Measurements from ENCODE around the gene MAGI1.

The MAGI1 gene

DNA sequence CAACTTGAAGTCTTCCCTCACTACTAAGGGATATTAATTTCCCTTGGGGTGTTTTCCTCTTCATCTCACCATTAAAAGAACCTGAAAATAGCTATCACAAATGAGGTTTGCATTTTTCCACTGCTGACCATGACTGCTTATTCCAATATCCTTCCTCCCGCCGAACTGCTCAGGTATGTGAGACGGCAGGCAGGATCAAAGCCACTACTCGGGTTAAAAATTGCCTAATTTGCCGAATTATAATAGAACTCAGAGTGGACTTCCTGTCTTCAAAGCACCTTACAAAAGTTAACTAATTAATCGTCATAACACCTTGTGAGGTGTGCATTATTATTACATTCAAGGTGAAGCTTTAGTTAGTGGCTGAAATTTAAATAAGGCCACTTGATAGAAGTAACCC lies 695.7 kb downstream of the MAGI1 start:
- H3K27ac ChIP-seq (ENCODE audit: low read length) = no peak overlapping the region
- peaks cover 1% of the 10 kb centered on the region; the same call in 1 of the 2 replicates for H3K4me1 ChIP-seq (ENCODE audit: control insufficient read depth, insufficient read depth, low read length)
- DNase-seq (ENCODE audit: low read depth, low spot score) = no peak
- no peaks in the 10 kb centered on the region for H3K36me3 ChIP-seq (ENCODE audit: control insufficient read depth, insufficient read depth, low read length)
- H3K4me3 ChIP-seq (ENCODE audit: low read length) = no peak overlapping the region
- WGBS (ENCODE audit: insufficient coverage, insufficient read length) = no CpG with 5 or more reads among the region's 6 CpGs
- H3K27me3 ChIP-seq (ENCODE audit: control insufficient read depth, insufficient read depth, low read length) = no peaks in the 10 kb centered on the region
- no peaks in the 10 kb centered on the region for H3K9me3 ChIP-seq (ENCODE audit: control insufficient read depth, insufficient read depth, low read length)

DNA sequence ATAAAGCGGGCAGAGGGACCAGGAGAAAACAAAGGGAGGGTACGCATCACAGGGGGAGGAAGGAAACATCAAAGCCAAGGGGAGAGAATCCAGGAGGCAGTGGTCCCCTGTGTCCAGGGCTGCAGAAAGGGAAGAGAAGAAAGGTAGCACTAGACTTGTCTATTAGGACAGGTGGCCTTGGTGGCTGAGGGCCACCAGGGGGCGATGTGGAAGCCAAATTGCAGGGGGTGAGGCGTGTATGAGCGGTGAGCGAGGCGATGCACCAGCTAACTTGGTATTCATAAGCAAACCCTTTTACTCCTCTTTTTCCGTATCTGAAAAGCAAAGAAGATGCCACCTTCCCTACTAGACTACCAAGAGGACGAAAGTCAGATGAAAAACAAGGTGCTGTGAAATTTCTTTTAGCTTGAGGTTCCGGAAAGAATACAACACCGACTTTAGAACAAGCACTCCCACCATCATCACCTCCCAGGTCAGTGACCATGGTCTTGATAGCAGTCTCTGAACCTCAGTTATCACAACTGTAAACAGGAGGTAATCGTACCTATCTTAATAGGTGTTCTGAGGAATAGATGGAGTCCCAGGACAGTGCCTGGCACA lies 696.5 kb downstream of the MAGI1 start:
- Histone ChIP-seq H3K27ac (ENCODE audit: low read length) (no peak overlapping the region), H3K9me3 (ENCODE audit: control insufficient read depth, insufficient read depth, low read length) (no peaks in the 10 kb centered on the region), H3K4me1 (ENCODE audit: control insufficient read depth, insufficient read depth, low read length) (peaks cover 1% of the 10 kb centered on the region; the same call in 1 of the 2 replicates), H3K27me3 (ENCODE audit: control insufficient read depth, insufficient read depth, low read length) (no peaks in the 10 kb centered on the region), H3K36me3 (ENCODE audit: control insufficient read depth, insufficient read depth, low read length) (no peaks in the 10 kb centered on the region), H3K4me3 (ENCODE audit: low read length) (no peak overlapping the region)
- peak; percentile 54 for DNase-seq (ENCODE audit: low read depth, low spot score)
- no CpG with 5 or more reads among the region's 12 CpGs for WGBS (ENCODE audit: insufficient coverage, insufficient read length)

DNA sequence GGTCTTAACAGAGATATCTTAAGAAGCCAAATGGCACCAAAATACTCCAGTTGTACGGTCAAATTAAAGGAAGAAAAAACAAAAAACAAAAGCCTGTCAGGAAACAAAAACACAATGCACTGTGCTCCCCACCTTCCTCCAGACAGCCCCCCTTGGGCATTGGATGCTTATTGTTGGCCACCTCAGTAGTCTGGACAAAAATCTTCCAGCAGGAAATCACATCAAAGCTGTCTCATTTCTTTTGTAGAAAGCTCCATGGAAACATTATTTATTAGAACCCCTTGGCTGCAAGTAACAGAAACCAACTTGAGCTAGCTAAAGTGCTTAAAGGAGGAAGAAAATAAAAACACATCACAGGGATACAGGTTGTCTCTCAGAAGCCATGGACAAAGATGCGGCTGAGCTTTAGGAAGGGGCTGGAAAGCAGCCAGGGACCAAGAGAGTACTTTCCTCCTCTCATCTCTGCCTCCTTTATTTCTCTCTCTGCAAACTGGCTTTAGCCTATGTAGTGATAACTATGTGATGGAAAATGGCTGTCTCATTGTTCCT lies 699.5 kb downstream of the MAGI1 start:
- DNase-seq (ENCODE audit: low read depth, low spot score) = no peak
- Histone ChIP-seq H3K27me3 (ENCODE audit: control insufficient read depth, insufficient read depth, low read length) (no peaks in the 10 kb centered on the region), H3K4me1 (ENCODE audit: control insufficient read depth, insufficient read depth, low read length) (no peaks in the 10 kb centered on the region; the same call in 1 of the 2 replicates), H3K9me3 (ENCODE audit: control insufficient read depth, insufficient read depth, low read length) (no peaks in the 10 kb centered on the region), H3K27ac (ENCODE audit: low read length) (no peak overlapping the region), H3K4me3 (ENCODE audit: low read length) (no peak overlapping the region), H3K36me3 (ENCODE audit: control insufficient read depth, insufficient read depth, low read length) (no peaks in the 10 kb centered on the region)
- no CpG with 5 or more reads among the region's 2 CpGs for WGBS (ENCODE audit: insufficient coverage, insufficient read length)

DNA sequence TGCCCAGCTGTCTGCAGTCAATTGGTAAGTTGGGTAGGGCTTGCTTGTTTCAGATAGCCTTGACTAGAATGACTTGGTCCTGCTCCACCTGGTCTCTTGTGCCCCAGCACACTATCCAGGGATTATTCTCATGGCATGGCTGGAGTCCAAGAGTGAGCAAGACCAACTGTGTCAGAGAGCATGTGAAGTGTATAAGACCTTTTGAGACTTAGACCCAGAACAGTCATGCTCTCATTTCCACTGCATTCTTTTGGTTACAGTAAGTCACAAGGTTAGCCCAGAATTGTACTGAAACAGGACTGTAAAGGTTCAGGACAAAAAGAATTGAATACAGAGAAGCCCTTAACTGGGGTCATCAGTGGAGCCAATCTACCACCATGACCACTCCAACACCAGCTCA lies 700.1 kb downstream of the MAGI1 start:
- H3K4me1 ChIP-seq (ENCODE audit: control insufficient read depth, insufficient read depth, low read length) = no peaks in the 10 kb centered on the region; the same call in 1 of the 2 replicates
- DNase-seq (ENCODE audit: low read depth, low spot score) = no peak
- no peak overlapping the region for H3K27ac ChIP-seq (ENCODE audit: low read length)
- H3K9me3 ChIP-seq (ENCODE audit: control insufficient read depth, insufficient read depth, low read length) = no peaks in the 10 kb centered on the region
- H3K27me3 ChIP-seq (ENCODE audit: control insufficient read depth, insufficient read depth, low read length) = no peaks in the 10 kb centered on the region
- H3K4me3 ChIP-seq (ENCODE audit: low read length) = no peak overlapping the region
- H3K36me3 ChIP-seq (ENCODE audit: control insufficient read depth, insufficient read depth, low read length) = no peaks in the 10 kb centered on the region

DNA sequence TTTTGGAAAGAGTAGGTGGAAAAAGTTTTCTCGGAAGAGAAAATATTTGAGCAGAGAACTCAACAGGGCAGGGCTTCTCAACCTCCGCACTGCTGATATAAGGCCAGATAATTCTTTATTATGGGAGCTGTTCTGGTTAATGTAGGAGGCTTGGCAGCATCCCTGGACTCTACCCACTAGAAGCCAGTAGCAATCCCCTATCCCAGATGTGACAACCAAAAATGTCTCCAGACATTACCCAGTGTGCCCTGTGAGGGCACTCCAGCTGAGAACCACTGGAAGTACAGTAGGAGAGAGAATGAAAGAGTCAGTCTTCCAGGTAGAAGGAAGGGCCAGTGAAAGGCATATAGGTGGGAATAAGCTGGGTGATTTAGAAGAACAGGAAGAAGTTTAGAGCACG lies 703.1 kb downstream of the MAGI1 start:
- Histone ChIP-seq H3K36me3 (ENCODE audit: control insufficient read depth, insufficient read depth, low read length) (no peaks in the 10 kb centered on the region), H3K9me3 (ENCODE audit: control insufficient read depth, insufficient read depth, low read length) (no peaks in the 10 kb centered on the region), H3K4me3 (ENCODE audit: low read length) (no peak overlapping the region), H3K27ac (ENCODE audit: low read length) (no peak overlapping the region), H3K27me3 (ENCODE audit: control insufficient read depth, insufficient read depth, low read length) (no peaks in the 10 kb centered on the region), H3K4me1 (ENCODE audit: control insufficient read depth, insufficient read depth, low read length) (no peaks in the 10 kb centered on the region)
- no CpG with 5 or more reads among the region's 3 CpGs for WGBS (ENCODE audit: insufficient coverage, insufficient read length)
- no peak for DNase-seq (ENCODE audit: low read depth, low spot score)

DNA sequence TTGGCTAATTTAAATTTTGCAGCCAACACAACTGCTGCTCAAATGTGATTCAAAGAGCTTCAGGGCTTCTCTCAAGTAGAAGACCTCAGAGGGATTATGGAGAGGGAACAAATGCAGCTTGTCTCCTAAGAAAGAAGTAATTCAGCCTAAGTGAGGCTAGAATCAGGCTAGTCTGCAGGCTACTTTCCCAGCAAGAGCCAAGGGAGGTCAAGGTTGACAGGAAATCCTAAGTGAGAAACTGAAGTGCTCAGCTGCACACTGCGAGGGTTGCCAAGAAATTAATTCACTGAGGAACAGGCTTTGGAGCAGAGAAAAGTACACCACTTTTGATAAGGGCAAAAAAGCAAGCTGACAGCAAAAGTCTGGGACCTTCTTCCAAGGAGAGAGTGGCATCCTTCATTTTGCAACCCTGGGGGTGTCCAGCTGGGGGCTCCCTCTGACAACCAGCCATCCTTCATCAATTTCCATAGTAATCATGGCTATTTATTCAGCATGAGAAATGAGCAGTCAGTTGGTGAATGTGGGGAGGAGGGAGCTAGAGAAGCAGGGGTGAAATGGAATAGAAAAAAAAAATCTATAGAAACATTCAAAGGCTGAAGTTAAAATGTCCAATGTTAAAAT lies 704.6 kb downstream of the MAGI1 start:
- WGBS (ENCODE audit: insufficient coverage, insufficient read length) = no CpG with 5 or more reads among the region's 1 CpG
- Histone ChIP-seq H3K27me3 (ENCODE audit: control insufficient read depth, insufficient read depth, low read length) (no peaks in the 10 kb centered on the region), H3K4me1 (ENCODE audit: control insufficient read depth, insufficient read depth, low read length) (no peaks in the 10 kb centered on the region), H3K4me3 (ENCODE audit: low read length) (no peak overlapping the region), H3K36me3 (ENCODE audit: control insufficient read depth, insufficient read depth, low read length) (no peaks in the 10 kb centered on the region), H3K27ac (ENCODE audit: low read length) (no peak overlapping the region), H3K9me3 (ENCODE audit: control insufficient read depth, insufficient read depth, low read length) (no peaks in the 10 kb centered on the region)
- no peak for DNase-seq (ENCODE audit: low read depth, low spot score)

DNA sequence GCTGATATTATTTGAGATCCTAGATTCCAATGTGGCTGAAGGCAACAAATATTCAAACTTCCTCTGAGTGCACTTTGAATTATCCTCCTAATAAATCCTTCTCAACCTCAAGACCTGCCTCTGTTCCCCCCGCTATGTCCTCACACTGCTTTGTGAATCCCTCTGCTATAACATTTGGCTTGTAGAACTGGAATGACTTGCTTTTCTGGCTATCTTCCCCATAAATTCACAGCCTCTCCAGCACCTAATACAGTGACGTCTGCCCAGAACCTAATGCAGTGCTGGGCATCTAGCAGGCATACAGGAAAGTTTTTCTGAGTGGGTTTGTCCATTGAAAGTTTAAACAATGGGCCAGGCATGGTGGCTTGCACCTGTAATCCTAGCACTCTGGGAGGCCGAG lies 707.0 kb downstream of the MAGI1 start:
- no CpG with 5 or more reads among the region's 3 CpGs for WGBS (ENCODE audit: insufficient coverage, insufficient read length)
- DNase-seq (ENCODE audit: low read depth, low spot score) = no peak
- Histone ChIP-seq H3K27ac (ENCODE audit: low read length) (no peak overlapping the region), H3K9me3 (ENCODE audit: control insufficient read depth, insufficient read depth, low read length) (no peaks in the 10 kb centered on the region), H3K36me3 (ENCODE audit: control insufficient read depth, insufficient read depth, low read length) (no peaks in the 10 kb centered on the region), H3K27me3 (ENCODE audit: control insufficient read depth, insufficient read depth, low read length) (no peaks in the 10 kb centered on the region), H3K4me3 (ENCODE audit: low read length) (no peak overlapping the region), H3K4me1 (ENCODE audit: control insufficient read depth, insufficient read depth, low read length) (no peaks in the 10 kb centered on the region)

DNA sequence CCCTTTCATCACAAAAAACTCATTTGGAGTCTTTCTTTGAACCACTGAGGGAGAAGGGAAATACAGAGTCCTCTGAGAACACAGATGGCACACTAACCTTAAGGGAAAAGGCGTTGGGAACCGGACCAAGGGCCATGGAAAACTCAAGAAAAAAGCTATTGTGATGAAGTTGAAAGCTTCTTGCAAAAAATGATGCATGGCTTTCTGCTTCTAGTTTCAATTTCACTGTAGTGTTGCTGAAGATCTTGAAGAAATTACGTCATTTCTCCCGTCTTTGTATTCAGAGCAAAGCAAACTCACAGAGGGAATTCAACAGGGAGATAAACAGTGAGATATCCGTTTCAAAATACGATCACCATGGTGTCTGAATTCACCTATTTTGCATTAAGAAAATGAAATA lies 708.6 kb downstream of the MAGI1 start:
- no peak overlapping the region for H3K27ac ChIP-seq (ENCODE audit: low read length)
- H3K36me3 ChIP-seq (ENCODE audit: control insufficient read depth, insufficient read depth, low read length) = no peaks in the 10 kb centered on the region
- no peak overlapping the region for H3K4me3 ChIP-seq (ENCODE audit: low read length)
- H3K9me3 ChIP-seq (ENCODE audit: control insufficient read depth, insufficient read depth, low read length) = no peaks in the 10 kb centered on the region
- no peaks in the 10 kb centered on the region for H3K27me3 ChIP-seq (ENCODE audit: control insufficient read depth, insufficient read depth, low read length)
- WGBS (ENCODE audit: insufficient coverage, insufficient read length) = no CpG with 5 or more reads among the region's 6 CpGs
- DNase-seq (ENCODE audit: low read depth, low spot score) = no peak
- H3K4me1 ChIP-seq (ENCODE audit: control insufficient read depth, insufficient read depth, low read length) = no peaks in the 10 kb centered on the region

DNA sequence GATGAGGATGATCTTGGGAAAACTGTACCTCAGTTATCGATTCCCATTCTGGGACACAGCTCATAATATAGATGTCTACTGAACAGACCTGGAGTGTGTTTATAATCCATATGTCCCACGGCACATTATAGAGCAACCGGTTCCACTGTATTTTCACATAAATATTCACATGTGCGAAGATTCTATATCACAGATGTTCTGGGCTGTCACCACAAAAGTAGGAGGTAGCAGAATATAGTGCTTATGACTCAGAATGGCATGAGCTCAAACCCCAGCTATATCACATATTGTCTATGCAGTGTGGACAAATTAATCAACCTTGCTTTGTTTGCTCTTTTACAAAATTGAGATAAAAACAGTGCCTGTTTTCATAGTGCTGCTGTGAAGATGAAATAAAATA lies 710.6 kb downstream of the MAGI1 start:
- Histone ChIP-seq H3K36me3 (ENCODE audit: control insufficient read depth, insufficient read depth, low read length) (no peaks in the 10 kb centered on the region), H3K27ac (ENCODE audit: low read length) (no peak overlapping the region), H3K9me3 (ENCODE audit: control insufficient read depth, insufficient read depth, low read length) (no peaks in the 10 kb centered on the region), H3K4me3 (ENCODE audit: low read length) (no peak overlapping the region), H3K4me1 (ENCODE audit: control insufficient read depth, insufficient read depth, low read length) (no peaks in the 10 kb centered on the region), H3K27me3 (ENCODE audit: control insufficient read depth, insufficient read depth, low read length) (no peaks in the 10 kb centered on the region)
- no peak for DNase-seq (ENCODE audit: low read depth, low spot score)
- WGBS (ENCODE audit: insufficient coverage, insufficient read length) = no CpG with 5 or more reads among the region's 4 CpGs

DNA sequence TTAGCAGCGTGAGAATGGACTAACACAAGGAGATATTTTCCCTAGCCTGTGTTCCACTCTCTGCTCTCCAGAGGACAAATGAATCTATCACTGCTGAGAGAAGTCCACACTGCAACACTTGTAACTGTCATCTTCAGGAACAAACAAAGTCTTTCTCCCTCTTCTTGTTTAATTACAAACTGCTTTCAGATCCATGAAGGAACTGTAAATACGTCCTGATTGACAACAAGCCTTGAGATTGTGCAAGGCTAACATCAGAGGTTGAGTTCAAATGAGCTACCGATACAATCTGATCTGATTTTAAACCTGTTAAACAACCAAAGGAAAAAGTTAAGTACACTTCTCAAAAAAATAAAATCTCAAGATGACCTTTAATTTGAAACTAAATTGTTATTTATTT lies 712.1 kb downstream of the MAGI1 start:
- Histone ChIP-seq H3K4me3 (ENCODE audit: low read length) (no peak overlapping the region), H3K27me3 (ENCODE audit: control insufficient read depth, insufficient read depth, low read length) (no peaks in the 10 kb centered on the region), H3K4me1 (ENCODE audit: control insufficient read depth, insufficient read depth, low read length) (no peaks in the 10 kb centered on the region), H3K27ac (ENCODE audit: low read length) (no peak overlapping the region), H3K36me3 (ENCODE audit: control insufficient read depth, insufficient read depth, low read length) (no peaks in the 10 kb centered on the region), H3K9me3 (ENCODE audit: control insufficient read depth, insufficient read depth, low read length) (no peaks in the 10 kb centered on the region)
- WGBS (ENCODE audit: insufficient coverage, insufficient read length) = no CpG with 5 or more reads among the region's 3 CpGs
- DNase-seq (ENCODE audit: low read depth, low spot score) = no peak

DNA sequence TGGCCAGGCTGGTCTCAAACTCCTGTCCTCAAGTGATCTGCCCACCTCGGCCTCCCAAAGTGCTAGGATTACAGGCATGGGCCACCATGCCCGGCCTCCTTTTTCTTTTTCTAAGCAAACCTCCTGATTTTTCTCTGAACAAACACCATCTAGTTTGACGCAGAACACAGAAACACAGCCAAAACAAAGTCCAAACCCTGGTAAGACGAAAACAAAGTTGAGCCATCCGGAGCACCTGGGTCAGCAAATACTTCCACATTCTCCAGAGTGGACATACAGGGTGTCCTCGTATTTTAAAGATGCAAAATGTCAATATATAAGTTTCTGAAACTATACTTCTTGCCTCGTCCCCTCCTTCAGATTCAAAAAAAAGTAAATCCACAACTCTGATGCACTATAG lies 715.8 kb downstream of the MAGI1 start:
- H3K9me3 ChIP-seq (ENCODE audit: control insufficient read depth, insufficient read depth, low read length) = no peaks in the 10 kb centered on the region
- no CpG with 5 or more reads among the region's 7 CpGs for WGBS (ENCODE audit: insufficient coverage, insufficient read length)
- no peaks in the 10 kb centered on the region for H3K27me3 ChIP-seq (ENCODE audit: control insufficient read depth, insufficient read depth, low read length)
- no peak for DNase-seq (ENCODE audit: low read depth, low spot score)
- H3K4me1 ChIP-seq (ENCODE audit: control insufficient read depth, insufficient read depth, low read length) = no peaks in the 10 kb centered on the region
- no peak overlapping the region for H3K4me3 ChIP-seq (ENCODE audit: low read length)
- H3K27ac ChIP-seq (ENCODE audit: low read length) = no peak overlapping the region
- no peaks in the 10 kb centered on the region for H3K36me3 ChIP-seq (ENCODE audit: control insufficient read depth, insufficient read depth, low read length)

Data from iPS DF 6.9 (cell line).